ENCODE data around the gene SLC35D1. TPM values are rescaled to one million over a fixed set of nuclear protein-coding genes. Genes with fewer than 3 reads are reported as not detected.
"Not testable (repeated sequence)": the region's sequence is repeated elsewhere in the genome, so short reads cannot be mapped to it uniquely, and the experiment has no call there.

SLC35D1 gene
- total RNA-seq, 1 experiment from 2014 or later = 3.8 TPM

DNA sequence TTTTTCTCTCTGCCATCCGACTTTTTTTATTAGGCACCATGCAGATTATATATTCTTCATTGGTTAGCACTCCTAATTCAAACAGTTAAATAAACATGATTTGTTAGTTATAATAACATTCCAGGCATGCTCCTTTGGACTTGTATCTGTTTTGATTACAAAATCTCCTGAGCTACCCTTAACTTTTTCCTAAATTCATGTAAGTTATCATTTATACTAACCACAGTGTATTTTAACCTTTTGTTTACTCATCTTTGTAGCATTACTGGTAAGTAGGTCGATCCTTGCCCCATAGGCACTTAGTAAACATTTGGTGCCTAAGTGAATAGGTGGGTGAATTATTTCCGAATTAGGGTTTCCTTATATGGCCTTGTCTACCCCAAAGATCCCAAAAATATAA, 85.4 kb downstream of the SLC35D1 start:
- no peak overlapping the region for H2BK15ac ChIP-seq (ENCODE audit: low read depth, low read length)
- H2AK5ac ChIP-seq (ENCODE audit: insufficient read length, low read length) = no peak overlapping the region
- Mint-ChIP-seq H3K36me3 (ENCODE audit: insufficient read depth in 1 of 3, low read depth in 3 of 3) (peaks cover 27 to 77% (median 66%) of the 10 kb centered on the region in 3 experiments), H3K27ac (no peak overlapping the region; a peak in 1 of 7 replicates), H3K4me3 (no peak overlapping the region), H3K4me1 (no peaks in the 10 kb centered on the region), H3K27me3 (ENCODE audit: low read depth) (no peaks in the 10 kb centered on the region), H3K9me3 (peaks cover 3 to 7% of the 10 kb centered on the region in 2 experiments; a peak in 4 of 5 replicates)
- H3K18ac ChIP-seq (ENCODE audit: insufficient read length, low read depth, low read length) = no peak overlapping the region
- H4K8ac ChIP-seq (replicated peaks; ENCODE audit: insufficient read length, low read depth, low read length) = no peak overlapping the region
- H4K5ac ChIP-seq (ENCODE audit: insufficient read length, low read depth, low read length) = no peak overlapping the region
- H3K9ac ChIP-seq (ENCODE audit: extremely low read depth, insufficient read length, low read length) = no peak overlapping the region
- H3K9me3 ChIP-seq (ENCODE audit: control insufficient read depth, low read depth, low read length) = no peaks in the 10 kb centered on the region
- H3K14ac ChIP-seq (ENCODE audit: insufficient read depth, low read length) = no peak overlapping the region
- H2BK120ac ChIP-seq (ENCODE audit: low read depth, low read length, poor library complexity, severe bottlenecking) = no peak overlapping the region
- no peak overlapping the region for H3K23ac ChIP-seq (ENCODE audit: insufficient read length, low read depth, low read length)
- H3T11ph ChIP-seq (ENCODE audit: low read length) = no peak overlapping the region
- no peak overlapping the region for H2BK12ac ChIP-seq (ENCODE audit: insufficient read length, low read depth, low read length)
- no peak overlapping the region for H2BK5ac ChIP-seq (ENCODE audit: insufficient read length, low read length)
- H3K23me2 ChIP-seq (ENCODE audit: insufficient read length, low read depth, low read length, poor library complexity, severe bottlenecking) = no peaks in the 10 kb centered on the region
- H3K79me2 ChIP-seq (ENCODE audit: insufficient read depth, low read length) = no peaks in the 10 kb centered on the region
- H2BK20ac ChIP-seq (ENCODE audit: low read depth, low read length, poor library complexity, severe bottlenecking) = no peak overlapping the region
- H4K91ac ChIP-seq (ENCODE audit: insufficient read length, low read depth, low read length) = no peak overlapping the region
- no peak overlapping the region for H3K4me2 ChIP-seq (ENCODE audit: insufficient read depth, insufficient read length, low read length)
- H3K27ac ChIP-seq (ENCODE audit: insufficient read length, low read depth, low read length) = no peak overlapping the region
- H4K20me1 ChIP-seq (ENCODE audit: control insufficient read depth, insufficient read depth, insufficient read length) = no peaks in the 10 kb centered on the region
- no peaks in the 10 kb centered on the region for H3K79me1 ChIP-seq (ENCODE audit: insufficient read depth, low read depth, low read length, poor library complexity, severe bottlenecking)
- H2AFZ ChIP-seq (ENCODE audit: low read length) = no peak overlapping the region
- DNase-seq = no peak
- no CpG with 5 or more reads among the region's 3 CpGs for WGBS (ENCODE audit: extremely low coverage, insufficient read length, low lambda C conversion rate)
- H3K4ac ChIP-seq (ENCODE audit: low read depth, low read length) = no peak overlapping the region
- H3K56ac ChIP-seq (ENCODE audit: insufficient read length, low read depth, low read length) = no peak overlapping the region
- no peaks in the 10 kb centered on the region for H3K27me3 ChIP-seq (ENCODE audit: insufficient read depth, low read length)
- H3K4me1 ChIP-seq (ENCODE audit: insufficient read depth, low read length) = no peaks in the 10 kb centered on the region
- TF ChIP-seq, protein P1, sequence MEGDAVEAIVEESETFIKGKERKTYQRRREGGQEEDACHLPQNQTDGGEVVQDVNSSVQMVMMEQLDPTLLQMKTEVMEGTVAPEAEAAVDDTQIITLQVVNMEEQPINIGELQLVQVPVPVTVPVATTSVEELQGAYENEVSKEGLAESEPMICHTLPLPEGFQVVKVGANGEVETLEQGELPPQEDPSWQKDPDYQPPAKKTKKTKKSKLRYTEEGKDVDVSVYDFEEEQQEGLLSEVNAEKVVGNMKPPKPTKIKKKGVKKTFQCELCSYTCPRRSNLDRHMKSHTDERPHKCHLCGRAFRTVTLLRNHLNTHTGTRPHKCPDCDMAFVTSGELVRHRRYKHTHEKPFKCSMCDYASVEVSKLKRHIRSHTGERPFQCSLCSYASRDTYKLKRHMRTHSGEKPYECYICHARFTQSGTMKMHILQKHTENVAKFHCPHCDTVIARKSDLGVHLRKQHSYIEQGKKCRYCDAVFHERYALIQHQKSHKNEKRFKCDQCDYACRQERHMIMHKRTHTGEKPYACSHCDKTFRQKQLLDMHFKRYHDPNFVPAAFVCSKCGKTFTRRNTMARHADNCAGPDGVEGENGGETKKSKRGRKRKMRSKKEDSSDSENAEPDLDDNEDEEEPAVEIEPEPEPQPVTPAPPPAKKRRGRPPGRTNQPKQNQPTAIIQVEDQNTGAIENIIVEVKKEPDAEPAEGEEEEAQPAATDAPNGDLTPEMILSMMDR (conservative IDR thresholded peaks at IDR 0.05) = no peak

- no CpG with 5 or more reads among the region's 7 CpGs for WGBS (ENCODE audit: extremely low coverage, insufficient read length, low lambda C conversion rate)
These were observed 87.6 kb downstream of the SLC35D1 start for GRCh38 chr1:66966188-66966873.

More at GRCh38 chr1:66966188-66966873, 87.6 kb downstream of the SLC35D1 start:
- not testable (repeated sequence) for H3K56ac ChIP-seq (ENCODE audit: insufficient read length, low read depth, low read length); H3K27me3 Mint-ChIP-seq (ENCODE audit: low read depth); H3K27me3 ChIP-seq (ENCODE audit: insufficient read depth, low read length); H3K9me3 ChIP-seq (ENCODE audit: control insufficient read depth, low read depth, low read length); H3K79me2 ChIP-seq (ENCODE audit: insufficient read depth, low read length); H3K4me3 Mint-ChIP-seq; H2AK5ac ChIP-seq (ENCODE audit: insufficient read length, low read length); H3K4me1 ChIP-seq (ENCODE audit: insufficient read depth, low read length); H4K91ac ChIP-seq (ENCODE audit: insufficient read length, low read depth, low read length); H3K18ac ChIP-seq (ENCODE audit: insufficient read length, low read depth, low read length); H3K9ac ChIP-seq (ENCODE audit: extremely low read depth, insufficient read length, low read length); H3K23me2 ChIP-seq (ENCODE audit: insufficient read length, low read depth, low read length, poor library complexity, severe bottlenecking); H4K20me1 ChIP-seq (ENCODE audit: control insufficient read depth, insufficient read depth, insufficient read length); H3K9me3 Mint-ChIP-seq; H3K79me1 ChIP-seq (ENCODE audit: insufficient read depth, low read depth, low read length, poor library complexity, severe bottlenecking); H3K27ac Mint-ChIP-seq; H2BK5ac ChIP-seq (ENCODE audit: insufficient read length, low read length); H2BK20ac ChIP-seq (ENCODE audit: low read depth, low read length, poor library complexity, severe bottlenecking); H3T11ph ChIP-seq (ENCODE audit: low read length); H4K8ac ChIP-seq (replicated peaks; ENCODE audit: insufficient read length, low read depth, low read length); H4K5ac ChIP-seq (ENCODE audit: insufficient read length, low read depth, low read length); H3K4ac ChIP-seq (ENCODE audit: low read depth, low read length); H3K23ac ChIP-seq (ENCODE audit: insufficient read length, low read depth, low read length); H3K4me2 ChIP-seq (ENCODE audit: insufficient read depth, insufficient read length, low read length); H3K14ac ChIP-seq (ENCODE audit: insufficient read depth, low read length); H2BK120ac ChIP-seq (ENCODE audit: low read depth, low read length, poor library complexity, severe bottlenecking); DNase-seq; H2BK15ac ChIP-seq (ENCODE audit: low read depth, low read length); H2BK12ac ChIP-seq (ENCODE audit: insufficient read length, low read depth, low read length); H2AFZ ChIP-seq (ENCODE audit: low read length); H3K4me1 Mint-ChIP-seq; H3K27ac ChIP-seq (ENCODE audit: insufficient read length, low read depth, low read length)
- peaks cover 31 to 84% (median 71%) of the 10 kb centered on the region in 3 experiments for H3K36me3 Mint-ChIP-seq (ENCODE audit: insufficient read depth in 1 of 3, low read depth in 3 of 3)
